ENCODE results near the gene NPIPA7. TPM values are rescaled to one million over a fixed set of nuclear protein-coding genes. Genes with fewer than 3 reads are reported as not detected.

NPIPA7 gene
- total RNA-seq, result 1.0 and 1.5 TPM in 2 replicates

DNA sequence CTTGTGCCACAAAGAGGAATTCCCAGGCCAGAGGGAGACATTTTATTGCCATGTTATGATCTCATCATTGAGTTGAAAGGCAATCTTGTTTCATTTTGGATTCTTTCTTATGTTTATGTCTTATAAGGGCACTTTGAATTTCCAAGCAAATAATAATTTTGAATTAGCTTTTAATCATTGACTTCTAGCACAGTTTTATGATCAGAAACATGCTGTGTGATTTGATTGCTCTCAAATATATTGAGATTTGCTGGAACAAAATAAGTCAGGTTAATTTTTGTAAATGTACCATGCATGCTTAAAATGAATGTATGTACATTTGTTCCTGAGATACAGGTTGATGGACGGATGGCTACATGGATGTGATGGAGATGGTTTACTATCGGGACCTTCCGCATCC is at the start of gene NPIPA7:
NPIPA7 (plus strand) TSS at position 301 of the 400 bp plus-strand sequence. CDS start 105 bp downstream, outside the sequence.

Small RNA genes within 50 kb of the gene (small RNA-seq; reads per million reads assigned to genes)
- gene AC138969.3 (ENCODE audit: low replicate concordance), result not detected
- gene MIR6511A3 (ENCODE audit: low replicate concordance), result not detected
- not detected for gene MIR6770-2 (ENCODE audit: low replicate concordance)

Other genes with a start within 250 kb of the NPIPA7 start
- 0.29 and 0.44 TPM in 2 replicates for gene ABCC6, start 155.6 kb upstream of the NPIPA7 start, total RNA-seq
- 47.4 and 98.9 TPM in 2 replicates for gene NOMO3, start 146.6 kb upstream of the NPIPA7 start, total RNA-seq

Data from placental pericyte (primary cell).